GM19397 (cell line): ENCODE results near the gene RIPOR3.
A peak's percentile ranks its signal among the peaks of the same experiment; 100 is the strongest.
"Not testable (repeated sequence)": the region's sequence is repeated elsewhere in the genome, so short reads cannot be mapped to it uniquely, and the experiment has no call there.

Experiments
- ATAC-seq: cut with Tn5 transposase; IDR thresholded peaks from one replicate; pipeline ENCODE4 v1.9.1; 2021; ENCODE audit warnings: mild to moderate bottlenecking, moderate library complexity; ENCODE audit not compliant: unreplicated experiment

The RIPOR3 gene

DNA sequence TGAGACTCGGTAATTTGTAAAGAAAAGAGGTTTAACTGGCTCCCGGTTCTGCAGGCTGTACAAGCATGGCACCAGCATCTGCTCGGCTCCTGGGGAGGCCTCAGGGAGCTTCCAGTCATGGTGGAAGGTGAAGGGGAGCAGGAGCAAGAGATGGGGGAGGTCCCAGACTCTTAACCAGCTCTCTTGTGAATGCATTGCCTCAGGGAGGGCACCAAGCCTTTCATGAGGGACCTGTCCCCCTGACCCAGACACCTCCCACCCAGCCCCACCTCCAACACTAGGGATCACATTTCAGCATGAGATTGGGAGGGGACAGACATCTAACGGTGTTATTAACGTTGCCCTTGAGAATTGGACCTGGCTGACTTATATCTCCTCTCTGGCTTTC, 112.6 kb downstream of the RIPOR3 start:
- ATAC-seq: no peak

DNA sequence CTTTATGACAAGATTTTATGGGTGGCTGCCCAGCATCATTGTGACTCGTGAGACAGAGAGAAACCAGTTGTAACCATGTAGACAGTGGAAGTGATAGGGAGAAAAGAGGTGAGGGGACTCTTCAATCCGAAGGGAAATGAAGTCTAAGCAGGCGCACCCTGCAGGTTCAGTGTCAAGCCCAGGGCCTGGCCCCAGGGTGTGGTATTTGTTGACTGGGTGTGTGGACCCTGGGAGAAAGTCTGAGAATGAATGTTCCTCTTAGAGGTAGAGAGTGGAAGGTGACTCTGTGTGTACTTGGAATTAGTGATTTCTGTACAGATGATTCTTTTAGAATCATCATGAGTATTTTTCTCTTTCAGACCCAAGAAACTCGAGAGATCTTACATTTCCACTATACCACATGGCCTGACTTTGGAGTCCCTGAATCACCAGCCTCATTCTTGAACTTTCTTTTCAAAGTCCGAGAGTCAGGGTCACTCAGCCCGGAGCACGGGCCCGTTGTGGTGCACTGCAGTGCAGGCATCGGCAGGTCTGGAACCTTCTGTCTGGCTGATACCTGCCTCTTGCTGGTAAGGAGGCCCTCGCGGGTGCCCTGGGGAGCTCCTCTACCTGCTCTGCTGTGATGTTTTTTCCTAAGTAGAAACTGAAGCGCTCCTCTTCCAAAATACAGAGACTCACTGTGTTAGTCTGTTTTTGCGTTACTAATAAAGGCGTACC, 113.1 kb downstream of the RIPOR3 start:
- no peak for ATAC-seq

DNA sequence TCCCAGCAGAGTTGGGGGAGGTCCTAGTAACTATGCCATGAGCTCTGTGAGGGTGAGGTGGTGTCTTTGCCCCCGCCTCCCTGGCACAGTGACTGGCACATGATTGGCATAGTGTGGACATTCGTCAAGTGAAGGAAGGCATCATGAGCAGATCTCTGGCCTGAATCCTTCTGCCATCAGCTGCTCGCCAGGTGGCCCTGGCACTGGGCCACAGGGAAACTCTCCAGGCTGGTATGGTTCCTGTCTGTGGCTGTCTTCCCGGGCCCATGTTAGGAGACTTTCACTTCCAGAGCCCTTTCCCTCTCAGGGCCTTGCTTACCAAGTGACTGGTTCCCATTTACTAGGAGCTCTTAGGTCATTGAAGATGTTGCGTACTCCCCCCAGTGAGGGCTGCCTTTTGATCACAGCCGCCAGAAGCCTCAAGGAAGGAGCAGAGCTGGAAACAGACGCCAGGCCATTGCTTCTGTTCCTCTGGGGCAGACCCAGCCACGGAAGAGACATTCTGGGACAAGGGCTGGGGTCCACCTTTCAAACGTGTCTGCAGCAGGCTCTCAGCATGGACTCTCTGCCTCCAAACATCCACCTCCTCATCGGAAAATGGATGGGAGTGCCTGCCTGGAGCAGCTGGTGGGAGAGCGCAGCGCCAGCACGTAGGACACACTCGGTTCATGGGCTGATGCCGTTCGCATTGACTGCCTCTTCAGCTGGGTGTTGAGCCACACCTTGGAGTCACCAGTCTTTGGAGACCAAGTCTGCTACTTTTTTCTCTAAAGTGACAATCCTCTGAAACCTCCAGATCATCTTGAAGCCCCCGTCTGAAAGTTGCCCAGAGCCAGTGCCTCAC, 113.9 kb downstream of the RIPOR3 start:
- no peak for ATAC-seq

DNA sequence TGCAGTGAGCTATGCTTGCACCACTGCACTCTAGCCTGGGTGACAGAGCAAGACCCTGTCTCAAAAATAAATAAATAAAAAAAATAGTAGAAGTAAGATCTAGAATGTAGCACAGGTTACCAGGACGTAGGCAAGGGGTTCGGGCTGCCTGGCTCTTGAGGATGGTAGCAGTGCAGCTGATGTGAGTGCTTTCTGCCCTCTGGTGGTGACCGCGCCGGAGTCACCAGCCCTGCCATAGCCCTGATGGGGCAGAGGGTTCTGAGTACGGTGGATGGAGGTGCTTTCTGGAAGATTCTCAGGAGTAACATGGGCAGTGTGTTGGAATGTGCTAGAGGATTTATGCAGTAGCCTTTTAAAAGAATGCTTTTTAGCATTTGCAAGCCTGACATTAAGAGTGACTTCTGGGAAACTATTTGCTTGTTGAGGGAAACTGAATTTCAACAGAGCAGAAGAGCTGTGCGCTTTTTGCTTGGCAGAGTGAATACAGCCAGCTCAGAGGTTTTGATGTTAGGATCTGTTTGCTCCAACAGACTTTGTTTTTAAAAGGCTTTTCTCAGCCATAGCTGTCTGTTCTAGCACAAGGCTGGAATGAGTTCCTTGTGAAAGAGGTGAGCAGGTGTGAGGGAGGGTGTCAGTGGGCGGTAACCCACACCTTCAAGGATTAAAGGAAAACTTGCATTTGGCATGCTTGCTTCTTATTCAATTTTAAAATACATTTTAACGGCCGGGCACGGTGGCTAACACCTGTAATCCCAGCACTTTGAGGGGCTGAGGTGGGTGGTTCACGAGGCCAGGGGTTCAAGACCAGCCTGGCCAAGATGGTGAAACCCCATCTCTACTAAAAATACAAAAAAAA, 115.2 kb downstream of the RIPOR3 start:
- ATAC-seq: no peak

DNA sequence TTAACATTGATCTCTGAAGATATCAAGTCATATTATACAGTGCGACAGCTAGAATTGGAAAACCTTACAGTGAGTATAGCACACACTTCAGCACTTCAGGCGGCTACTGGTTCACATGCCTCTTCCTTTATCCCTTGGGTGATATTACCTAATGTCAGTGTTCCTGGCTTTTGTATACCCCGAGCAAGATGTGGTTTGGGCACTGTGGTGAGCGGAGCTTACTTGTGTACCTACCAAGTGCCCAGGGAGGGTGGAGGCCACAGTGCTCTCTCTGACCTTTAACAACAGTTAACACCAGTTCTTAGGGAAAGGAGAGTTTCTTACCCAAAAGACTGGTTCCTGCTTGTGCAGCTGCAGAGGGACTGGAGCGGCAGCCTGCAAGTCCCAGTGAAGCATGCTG, 116.8 kb downstream of the RIPOR3 start:
- no peak for ATAC-seq

DNA sequence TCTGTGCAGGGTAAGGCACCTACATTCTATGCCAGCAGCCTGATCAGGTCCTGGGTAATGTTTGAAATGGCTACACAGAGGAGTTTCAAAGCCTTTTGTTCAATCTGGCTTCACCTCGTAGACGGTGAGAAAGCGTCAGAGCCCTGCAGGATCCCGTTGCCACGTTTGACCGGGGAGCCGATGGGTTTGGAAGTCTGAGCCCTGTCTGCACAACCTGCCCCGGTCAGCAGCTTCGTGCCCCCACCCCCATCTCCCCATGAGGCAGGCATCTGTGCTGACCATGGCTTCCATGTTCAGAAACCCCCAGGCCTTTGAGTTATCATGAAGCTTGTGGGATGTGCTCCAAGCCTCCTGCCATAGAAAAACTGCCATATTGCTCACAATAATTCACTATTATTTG, 117.2 kb downstream of the RIPOR3 start:
- ATAC-seq: no peak

DNA sequence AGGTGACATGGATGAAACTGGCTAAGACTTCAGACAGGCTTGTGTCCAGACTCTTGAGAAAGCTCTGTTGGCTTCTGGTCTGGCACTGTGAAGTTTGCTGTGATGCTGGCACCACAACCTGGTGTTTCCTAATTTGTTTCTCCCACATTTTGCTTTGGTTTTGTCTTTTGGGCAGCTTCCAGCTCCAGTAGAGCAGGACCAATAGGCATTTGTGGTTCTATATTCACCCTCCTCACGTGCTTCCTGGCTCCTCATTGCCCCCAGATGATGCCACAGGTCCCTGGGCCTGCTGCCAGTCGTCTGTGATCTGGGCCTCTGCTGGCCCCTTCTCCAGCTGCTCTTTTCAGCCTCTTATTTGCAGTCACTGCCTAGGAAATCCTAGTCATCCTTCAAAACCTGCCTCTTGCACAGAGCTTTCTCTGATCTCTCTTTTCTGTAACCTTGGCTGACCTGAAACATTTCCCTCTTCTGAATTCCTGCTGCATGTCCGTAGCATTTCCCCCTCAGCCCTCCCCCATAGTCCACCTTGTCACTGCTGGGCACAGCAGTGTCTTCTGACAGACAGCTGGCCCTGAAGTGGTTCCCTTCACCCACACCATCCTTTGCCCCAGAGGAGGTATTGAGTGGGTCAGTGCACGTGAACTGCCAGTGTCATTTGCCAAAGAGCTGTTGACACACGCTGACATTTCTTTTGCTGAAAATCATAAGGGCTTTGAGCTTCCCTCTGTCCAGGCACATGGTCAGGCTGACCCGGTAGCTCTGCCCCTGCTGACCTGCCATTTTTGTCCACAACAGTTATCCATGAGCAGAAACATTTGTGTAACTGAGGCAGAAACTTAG, 118.2 kb downstream of the RIPOR3 start:
- no peak for ATAC-seq

DNA sequence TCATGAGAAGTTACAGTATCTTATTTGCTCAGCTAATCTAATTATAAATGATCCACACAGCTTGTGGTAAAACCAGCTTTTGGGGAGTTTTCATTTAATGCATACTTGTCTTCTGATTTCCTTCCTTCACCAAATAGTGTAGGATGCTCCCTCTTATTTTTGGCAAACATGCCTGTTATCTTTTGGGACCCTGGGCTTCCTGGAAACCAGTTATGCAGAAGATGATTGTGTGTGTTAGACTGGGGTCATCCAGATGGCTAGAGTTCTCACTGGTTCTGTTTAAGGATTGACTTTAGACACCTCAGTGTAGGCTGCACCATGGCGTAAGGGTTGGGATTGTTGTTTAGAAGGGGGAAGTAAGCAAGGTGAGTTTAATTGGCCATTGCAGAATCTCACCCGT, 119.9 kb downstream of the RIPOR3 start:
- no peak for ATAC-seq

DNA sequence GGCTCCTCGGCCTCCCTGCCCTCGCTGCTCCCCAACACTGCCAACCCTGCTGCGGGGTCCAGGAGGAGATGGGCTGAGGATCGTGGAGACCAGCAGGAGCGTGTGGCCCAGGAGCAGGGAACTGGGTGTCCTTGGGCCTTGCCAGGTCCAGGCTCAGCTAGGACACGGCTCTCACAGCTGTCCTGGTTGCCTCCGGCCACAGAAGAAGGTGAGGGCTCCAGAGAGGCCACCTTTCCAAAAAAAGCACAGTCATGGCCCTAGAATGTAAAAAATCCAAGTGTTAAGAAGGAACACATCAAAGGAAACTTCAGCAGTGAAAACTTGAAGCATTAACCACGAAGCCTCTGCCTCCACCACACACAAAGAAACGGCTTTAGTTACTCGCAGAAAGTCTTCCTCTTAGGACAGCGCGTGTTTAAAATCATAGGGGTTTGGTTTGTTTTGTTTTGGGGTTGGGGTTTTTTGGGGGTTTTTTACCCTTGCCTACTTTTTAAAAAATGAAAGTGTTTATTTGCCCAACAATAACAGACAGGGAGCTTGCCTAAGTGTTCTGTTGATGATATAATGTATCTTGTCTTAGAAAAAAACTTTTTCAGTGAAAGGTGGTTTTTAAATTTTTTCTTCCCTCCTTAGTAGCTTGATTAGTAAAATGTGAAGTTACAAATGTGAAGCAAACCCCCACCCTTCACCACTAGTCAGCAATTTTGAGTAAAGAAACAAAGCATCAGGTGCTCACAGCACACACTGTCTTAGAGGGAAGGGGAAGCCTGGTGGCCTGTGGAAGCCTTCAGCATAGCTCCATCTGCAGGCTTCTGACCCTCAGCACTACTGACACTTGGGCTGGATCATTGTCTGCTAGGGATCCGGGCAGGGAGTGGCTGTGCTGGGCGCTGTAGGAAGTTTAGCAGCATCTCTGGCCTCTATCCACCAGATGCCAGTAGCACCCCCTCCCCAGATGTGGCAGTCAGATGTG, 121.2 kb downstream of the RIPOR3 start:
- ATAC-seq: peak; percentile 57

DNA sequence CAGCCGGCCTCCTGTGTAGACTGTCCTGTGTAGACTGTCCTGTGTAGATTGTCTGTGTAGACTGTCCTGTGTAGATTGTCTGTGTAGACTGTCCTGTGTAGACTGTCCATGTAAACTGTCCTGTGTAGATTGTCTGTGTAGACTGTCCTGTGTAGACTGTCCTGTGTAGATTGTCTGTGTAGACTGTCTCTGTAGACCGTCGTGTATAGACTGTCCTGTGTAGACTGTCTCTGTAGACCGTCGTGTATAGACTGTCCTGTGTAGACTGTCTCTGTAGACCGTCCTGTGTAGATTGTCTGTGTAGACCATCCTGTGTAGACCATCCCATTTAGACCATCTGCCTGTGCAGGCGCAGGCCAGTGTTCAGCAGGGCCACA, 121.9 kb downstream of the RIPOR3 start:
- not testable (repeated sequence) for ATAC-seq

DNA sequence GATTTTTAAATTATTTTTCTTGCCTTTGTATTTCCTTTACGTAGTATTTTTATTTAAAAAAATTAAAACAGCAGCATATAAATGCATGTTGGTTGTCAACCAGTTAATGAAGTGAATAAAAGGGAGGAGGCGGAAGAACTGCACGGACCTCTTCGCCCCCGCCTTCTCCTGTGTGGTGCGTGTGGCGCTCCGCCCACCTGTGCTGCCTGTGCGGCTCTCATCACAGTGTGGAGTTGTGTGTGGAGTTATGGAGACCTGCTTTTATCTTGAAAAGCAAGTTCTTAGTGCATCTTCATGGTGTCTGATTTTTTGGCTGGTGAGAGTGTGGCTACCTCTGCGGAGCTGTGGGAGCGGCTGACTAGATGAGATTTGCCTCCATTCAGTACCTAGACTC, 122.8 kb downstream of the RIPOR3 start:
- no peak for ATAC-seq

DNA sequence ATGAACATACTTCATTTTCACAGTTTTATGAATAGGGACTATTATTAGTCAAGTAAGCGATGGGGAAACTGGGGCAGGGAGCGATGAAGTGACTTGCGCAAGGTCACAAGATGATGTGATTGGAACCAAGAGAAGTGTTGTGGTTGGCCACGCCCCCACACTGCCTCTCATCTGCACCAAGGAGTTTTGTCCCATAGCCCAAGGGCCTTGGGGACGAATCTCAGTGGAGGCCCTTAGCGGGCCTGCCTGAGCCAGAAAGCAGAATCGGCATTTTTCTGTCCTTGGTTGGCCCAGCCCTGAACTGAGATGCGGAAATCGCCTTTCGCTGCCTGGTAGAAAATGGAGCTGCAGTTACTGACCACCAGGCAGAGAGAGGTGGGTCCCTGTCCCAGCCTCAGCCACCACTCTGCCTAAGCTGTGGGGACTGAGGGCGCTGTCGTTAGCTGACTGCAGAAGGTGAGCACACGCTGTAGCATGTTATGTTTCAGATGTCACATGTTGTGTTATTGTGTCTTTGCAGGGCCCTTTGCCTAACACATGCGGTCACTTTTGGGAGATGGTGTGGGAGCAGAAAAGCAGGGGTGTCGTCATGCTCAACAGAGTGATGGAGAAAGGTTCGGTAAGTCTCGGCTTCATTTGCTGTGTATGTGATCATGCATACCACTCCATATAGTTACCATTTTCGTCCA, 123.3 kb downstream of the RIPOR3 start:
- no peak for ATAC-seq

DNA sequence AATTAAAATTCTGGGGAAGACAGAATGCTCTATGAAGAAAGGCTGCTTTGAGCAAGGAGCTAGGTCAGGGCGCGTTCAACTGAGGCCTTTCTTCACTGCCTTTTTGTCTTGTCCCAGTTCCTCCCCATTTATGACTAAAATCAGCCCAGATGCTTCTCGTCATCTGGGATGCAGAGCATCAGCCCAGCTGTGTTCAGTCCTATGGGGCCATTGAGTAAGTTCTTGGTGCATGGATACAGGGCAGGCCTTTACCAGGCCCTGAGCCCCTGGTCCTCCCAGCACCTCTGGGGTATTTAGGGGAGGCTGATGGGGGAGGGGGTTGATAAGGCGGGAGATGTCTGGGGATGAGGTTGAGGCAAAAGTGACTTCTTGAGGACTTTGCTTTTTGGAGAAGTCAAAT, 125.5 kb downstream of the RIPOR3 start:
- ATAC-seq: no peak

DNA sequence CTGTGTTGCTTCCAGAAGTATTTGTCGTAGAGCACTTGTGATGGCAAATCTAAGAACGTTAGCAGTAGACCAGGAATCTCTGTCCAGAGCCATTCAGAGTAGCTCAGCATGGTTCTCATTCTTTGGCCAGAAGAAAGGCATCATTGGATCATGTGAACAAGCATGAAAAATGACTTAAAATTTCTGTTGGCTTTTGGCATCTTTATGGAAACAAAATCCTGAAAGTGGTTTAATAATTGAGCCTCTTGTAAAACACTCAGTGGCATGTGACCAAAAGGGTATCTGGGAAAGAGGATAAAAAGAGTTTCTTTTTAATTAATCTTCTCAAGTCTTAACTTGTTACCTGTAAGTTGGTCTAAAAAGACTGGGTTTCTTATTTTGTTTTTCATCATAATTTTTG, 126.0 kb downstream of the RIPOR3 start:
- ATAC-seq: no peak

DNA sequence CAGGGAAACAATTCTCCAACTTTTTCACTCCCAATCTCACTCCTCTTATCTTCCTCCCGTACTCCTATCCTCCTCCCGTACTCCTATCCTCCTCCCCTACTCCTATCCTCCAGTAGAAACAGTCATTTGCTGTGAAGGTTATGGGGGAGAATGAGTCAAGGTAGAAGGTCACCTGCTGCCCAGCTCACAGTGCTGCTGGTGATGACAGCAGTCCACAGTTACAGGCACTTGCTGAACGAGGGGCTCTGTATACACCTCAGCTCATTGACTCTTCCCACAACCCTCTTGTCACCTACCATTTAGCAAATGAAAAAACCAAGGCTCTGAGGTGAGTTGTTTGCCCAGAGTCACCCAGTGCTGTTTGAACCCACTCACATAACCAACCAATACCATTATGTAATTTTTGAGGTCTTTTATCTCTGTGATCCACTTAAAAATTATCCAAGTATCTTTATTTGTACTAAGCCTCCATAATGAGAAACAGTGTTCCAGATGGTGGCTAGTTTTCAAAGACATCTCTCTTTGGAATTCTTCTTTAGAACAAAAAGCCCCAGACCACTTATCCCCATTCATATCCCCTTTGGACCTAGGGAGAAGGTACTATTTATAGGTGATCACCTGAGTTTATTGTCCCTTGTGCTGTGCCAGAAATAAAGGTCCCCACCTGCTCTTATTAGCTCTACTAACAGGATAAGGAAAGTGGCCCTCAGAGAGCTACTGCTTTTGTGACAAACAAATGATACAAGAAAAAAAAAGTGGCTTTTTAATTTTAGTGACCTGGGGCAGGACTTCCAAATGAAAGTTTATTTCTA, 128.0 kb downstream of the RIPOR3 start:
- ATAC-seq: no peak

DNA sequence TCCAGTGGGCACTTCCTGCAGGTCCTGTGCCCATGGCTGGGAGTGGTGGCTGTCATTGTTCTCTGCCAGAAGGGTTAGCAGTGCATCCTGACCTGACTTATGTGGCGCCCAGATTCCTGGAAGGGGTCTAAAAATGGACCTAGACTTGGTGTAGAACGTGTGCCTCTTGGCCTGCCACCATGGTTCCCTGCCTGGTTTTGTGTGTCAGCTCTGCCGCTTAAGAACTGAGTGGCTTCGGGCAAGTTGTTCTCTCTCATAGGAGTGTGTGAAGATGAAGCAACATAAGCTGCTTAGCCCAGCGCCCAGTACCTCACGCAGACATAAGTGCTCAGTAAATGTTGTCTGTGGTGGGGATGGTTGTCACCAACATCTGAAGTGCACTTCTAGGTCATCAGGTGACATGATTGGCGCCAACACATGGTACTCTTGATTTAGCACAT, 129.1 kb downstream of the RIPOR3 start:
- ATAC-seq: no peak

DNA sequence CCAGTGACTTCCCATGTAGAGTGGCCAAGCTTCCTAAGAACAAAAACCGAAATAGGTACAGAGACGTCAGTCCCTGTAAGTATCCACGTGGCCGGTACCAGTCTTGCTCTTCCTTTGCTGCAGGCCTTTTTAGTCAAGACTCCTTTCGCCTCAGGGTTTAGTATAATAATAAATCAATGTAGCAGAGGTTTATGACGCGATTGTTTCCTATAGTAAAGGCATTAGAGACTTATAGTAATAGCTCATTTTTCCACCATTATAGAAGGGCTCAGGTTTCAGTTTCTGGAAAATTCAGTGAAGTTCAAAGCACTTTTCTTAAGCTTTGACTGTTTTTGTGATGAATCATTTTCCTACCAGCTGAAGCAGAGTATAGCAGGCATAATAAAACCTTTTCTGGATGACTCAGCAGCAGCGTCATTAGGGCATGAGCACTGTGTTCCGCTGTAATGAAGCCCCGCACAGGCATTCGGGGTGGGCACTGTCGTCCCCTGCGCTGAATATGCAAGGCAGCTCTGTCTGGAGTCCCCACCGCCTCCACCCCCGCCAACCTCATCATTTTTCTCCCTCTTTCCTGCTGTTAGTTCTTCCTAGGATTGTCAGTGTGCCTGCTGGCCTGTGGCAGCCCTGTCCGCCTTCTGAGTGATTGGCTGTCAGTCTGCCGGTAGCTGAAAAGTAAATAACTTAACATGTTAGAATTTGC, 129.8 kb downstream of the RIPOR3 start:
- no peak for ATAC-seq
